ENCODE measurements around the gene LRRC23. TPM values are rescaled to one million over a fixed set of nuclear protein-coding genes. Genes with fewer than 3 reads are reported as not detected.

LRRC23 gene
- total and polyA plus RNA-seq, 2 donors (not counting 1 experiment from before 2014, with no cell fraction given), result 5.3 to 14.4 TPM

- H3K4me3 ChIP-seq (ENCODE audit: control extremely low read depth in 1 of 5, extremely low read depth in 1 of 5, insufficient read depth in 1 of 5, low read depth in 2 of 5, low read length in 4 of 5), result peak overlapping the region; percentile 88 to 98 (median 92)
- peaks cover 86% of the 10 kb centered on the region for H3K4me1 Mint-ChIP-seq
- no peaks in the 10 kb centered on the region for H3K27me3 ChIP-seq (replicated peaks in 1 of 4; ENCODE audit: control extremely low read depth in 1 of 4, control insufficient read depth in 3 of 4, insufficient read depth in 4 of 4, low read length in 3 of 4)
- TF ChIP-seq CTCF (IDR thresholded peaks at IDR 0.05) (no peak), EZH2 (IDR thresholded peaks at IDR 0.05; ENCODE audit: borderline replicate concordance, insufficient read depth, low read depth, low read length, poor library complexity, severe bottlenecking) (no peak)
- peak overlapping the region; percentile 95 for H3K9ac ChIP-seq (ENCODE audit: low read length)
- peaks cover 56% of the 10 kb centered on the region for H4K20me1 ChIP-seq (ENCODE audit: control insufficient read depth, insufficient read depth, low read length, poor library complexity, severe bottlenecking)
- no peaks in the 10 kb centered on the region for H3K27me3 Mint-ChIP-seq
- H3K27ac Mint-ChIP-seq, result peak overlapping the region; percentile 98
- peaks cover 72% of the 10 kb centered on the region for H3K79me2 ChIP-seq (ENCODE audit: control insufficient read depth, insufficient read depth, low read length)
- peak overlapping the region; percentile 84 to 99 for H3K27ac ChIP-seq (ENCODE audit: low read length in 2 of 2)
- no peak for ATAC-seq (ENCODE audit: low read depth)
- peaks cover 71 to 76% of the 10 kb centered on the region in 2 donors for H3K4me1 ChIP-seq (ENCODE audit: control insufficient read depth in 2 of 2, insufficient read depth in 2 of 2, low read length in 2 of 2)
- WGBS (ENCODE audit: insufficient coverage), result 0% methylated on average over 16 of the region's 20 CpGs
- peak; percentile 35 for DNase-seq
- H3K4me3 Mint-ChIP-seq, result peak overlapping the region; percentile 98
- H3K36me3 ChIP-seq (replicated peaks in 1 of 2; ENCODE audit: control extremely low read depth in 1 of 2, control insufficient read depth in 1 of 2, extremely low read depth in 1 of 2, insufficient read depth in 2 of 2, low read length in 1 of 2), result peaks cover 0 to 48% of the 10 kb centered on the region in 2 experiments
- ChIA-PET CTCF (interaction anchor here (0.6 to 16.6 kb wide), 8 partner anchors 8 to 356 kb away, joined by 3 to 944 read pairs (median 6); partner anchors contain the start of genes C12orf57, RNU7-1 and SPSB2), POLR2A (interaction anchor here (0.6 to 18.5 kb wide), 9 partner anchors 6 to 157 kb away, joined by 3 to 662 read pairs (median 5); partner anchors contain the start of genes C12orf57, LPCAT3, PTPN6 and RNU7-1)
- peak overlapping the region; percentile 92 for H3K4me2 ChIP-seq (replicated peaks; ENCODE audit: low read depth, low read length, poor library complexity, severe bottlenecking)
- H3K9me3 Mint-ChIP-seq (ENCODE audit: insufficient read depth), result no peaks in the 10 kb centered on the region
- intact Hi-C loops (cut with micrococcal nuclease), result loop anchor here (1.0 kb wide), 1 partner anchor 8 kb away; no protein-coding TSS in a partner anchor
- peak overlapping the region; percentile 53 for H2AFZ ChIP-seq (ENCODE audit: insufficient read depth, low read depth, low read length, poor library complexity, severe bottlenecking)
- no peaks in the 10 kb centered on the region for H3K9me3 ChIP-seq (ENCODE audit: control extremely low read depth in 1 of 3, control insufficient read depth in 2 of 3, insufficient read depth in 1 of 3, low read length in 2 of 3)
Observed at GRCh38 chr12:6951551-6952120, 47.0 kb downstream of the LRRC23 start.

All from B cell (primary cell).